HEK293 (cell line): ENCODE data around the gene PRCC.

Source experiments
- CTCF ChIA-PET: fragments of 350-600 bp; formaldehyde crosslinking; extraction: SDS; loops from one replicate; lab custom pipeline; 2021; ENCODE audit warnings: antibody characterized with exemption; lab: Yijun Ruan, JAX
- POLR2A ChIA-PET: fragments of 300-600 bp; formaldehyde crosslinking; extraction: SDS; loops from one replicate; lab custom pipeline; 2020; ENCODE audit warnings: antibody characterized with exemption, inconsistent platforms; lab: Yijun Ruan, JAX
- H3K27ac ChIP-seq: fragments of 200-500 bp; sonication (Bioruptor generic); 2 replicates; pipeline ENCODE4 v1.5.1; 2014; ENCODE audit warnings: low read depth, low read length, control low read depth, inconsistent platforms; ENCODE audit errors: extremely low read depth
- H3K36me3 ChIP-seq, 2 experiments: fragments of 200-500 bp in 1 of 2; sonication (Bioruptor generic) in 1 of 2; 1 replicate in 1 of 2; 2 replicates in 1 of 2; pipeline ENCODE4 v1.5.1; 2014 to 2017; ENCODE audit warnings: inconsistent platforms in 2 of 2, low read length in 2 of 2; ENCODE audit not compliant: control insufficient read depth in 2 of 2, insufficient read depth in 1 of 2
- H3K4me1 ChIP-seq: fragments of 200-500 bp; sonication (Bioruptor generic); 2 replicates; pipeline ENCODE4 v1.5.1; 2014; ENCODE audit warnings: mild to moderate bottlenecking, low read length, inconsistent platforms; ENCODE audit not compliant: control insufficient read depth, insufficient read depth
- H3K4me3 ChIP-seq: 2 replicates; pipeline ENCODE4 v1.5.1; 2011; ENCODE audit warnings: low read depth, mild to moderate bottlenecking, control low read depth, low read length, moderate library complexity
- H3K9me3 ChIP-seq: fragments of 200-500 bp; sonication (Bioruptor generic); 2 replicates; pipeline ENCODE4 v1.5.1; 2014; ENCODE audit warnings: low read depth, low read length, inconsistent platforms; ENCODE audit not compliant: control insufficient read depth, insufficient read depth
- PRDM4 ChIP-seq: fragments of 450-650 bp; formaldehyde crosslinking; IDR thresholded peaks from 2 replicates; pipeline ENCODE4 v1.5.1; 2017; ENCODE audit warnings: missing biosample characterization, missing genetic modification characterization
- WT1 ChIP-seq: fragments of 450-650 bp; formaldehyde crosslinking; IDR thresholded peaks from 2 replicates; pipeline ENCODE4 v1.5.1; 2016; ENCODE audit warnings: missing biosample characterization, missing genetic modification characterization
- ZBTB11 ChIP-seq: fragments of 450-650 bp; formaldehyde crosslinking; conservative IDR thresholded peaks from 2 replicates; pipeline ENCODE4 v1.5.1; 2016; ENCODE audit warnings: low read depth, missing biosample characterization, missing genetic modification characterization
- ZBTB17 ChIP-seq: fragments of 450-650 bp; formaldehyde crosslinking; IDR thresholded peaks from 2 replicates; pipeline ENCODE4 v1.5.1; 2016; ENCODE audit warnings: missing biosample characterization, missing genetic modification characterization
- ZFP3 ChIP-seq: fragments of 450-650 bp; formaldehyde crosslinking; IDR thresholded peaks from 2 replicates; pipeline ENCODE4 v1.5.1; 2016; ENCODE audit warnings: low read depth, missing biosample characterization, missing genetic modification characterization
- ZNF16 ChIP-seq: fragments of 450-650 bp; formaldehyde crosslinking; IDR thresholded peaks from 2 replicates; pipeline ENCODE4 v1.5.1; 2016; ENCODE audit warnings: low read depth, missing biosample characterization, missing genetic modification characterization
- ZNF324 ChIP-seq: fragments of 450-650 bp; formaldehyde crosslinking; IDR thresholded peaks from 2 replicates; pipeline ENCODE4 v1.5.1; 2016; ENCODE audit warnings: missing biosample characterization, missing genetic modification characterization
- ZNF394 ChIP-seq: fragments of 450-650 bp; formaldehyde crosslinking; IDR thresholded peaks from 2 replicates; pipeline ENCODE4 v1.5.1; 2016; ENCODE audit warnings: missing biosample characterization, missing genetic modification characterization, mild to moderate bottlenecking, moderate library complexity, borderline replicate concordance
- ZNF473 ChIP-seq: fragments of 450-650 bp; formaldehyde crosslinking; IDR thresholded peaks from 2 replicates; pipeline ENCODE4 v1.5.1; 2017; ENCODE audit warnings: missing biosample characterization, missing genetic modification characterization
- ZNF488 ChIP-seq: fragments of 450-650 bp; formaldehyde crosslinking; IDR thresholded peaks from 2 replicates; pipeline ENCODE4 v1.5.1; 2016; ENCODE audit warnings: missing biosample characterization, missing genetic modification characterization
- ZNF530 ChIP-seq: fragments of 450-650 bp; formaldehyde crosslinking; IDR thresholded peaks from 2 replicates; pipeline ENCODE4 v1.5.1; 2016; ENCODE audit warnings: low read depth, missing biosample characterization, missing genetic modification characterization
- ZNF558 ChIP-seq: fragments of 450-650 bp; formaldehyde crosslinking; IDR thresholded peaks from 2 replicates; pipeline ENCODE4 v1.5.1; 2016; ENCODE audit warnings: missing biosample characterization, missing genetic modification characterization
- ZNF701 ChIP-seq: fragments of 450-650 bp; formaldehyde crosslinking; IDR thresholded peaks from 2 replicates; pipeline ENCODE4 v1.5.1; 2016; ENCODE audit warnings: missing biosample characterization, missing genetic modification characterization
- ZXDB ChIP-seq: fragments of 450-650 bp; formaldehyde crosslinking; IDR thresholded peaks from 2 replicates; pipeline ENCODE4 v1.5.1; 2016; ENCODE audit warnings: missing biosample characterization, missing genetic modification characterization
- TF ChIP-seq, protein P1 (sequence below): fragments of 450-650 bp; formaldehyde crosslinking; IDR thresholded peaks from 2 replicates; pipeline ENCODE4 v1.5.1; 2016; ENCODE audit warnings: missing biosample characterization, missing genetic modification characterization

The PRCC gene

DNA sequence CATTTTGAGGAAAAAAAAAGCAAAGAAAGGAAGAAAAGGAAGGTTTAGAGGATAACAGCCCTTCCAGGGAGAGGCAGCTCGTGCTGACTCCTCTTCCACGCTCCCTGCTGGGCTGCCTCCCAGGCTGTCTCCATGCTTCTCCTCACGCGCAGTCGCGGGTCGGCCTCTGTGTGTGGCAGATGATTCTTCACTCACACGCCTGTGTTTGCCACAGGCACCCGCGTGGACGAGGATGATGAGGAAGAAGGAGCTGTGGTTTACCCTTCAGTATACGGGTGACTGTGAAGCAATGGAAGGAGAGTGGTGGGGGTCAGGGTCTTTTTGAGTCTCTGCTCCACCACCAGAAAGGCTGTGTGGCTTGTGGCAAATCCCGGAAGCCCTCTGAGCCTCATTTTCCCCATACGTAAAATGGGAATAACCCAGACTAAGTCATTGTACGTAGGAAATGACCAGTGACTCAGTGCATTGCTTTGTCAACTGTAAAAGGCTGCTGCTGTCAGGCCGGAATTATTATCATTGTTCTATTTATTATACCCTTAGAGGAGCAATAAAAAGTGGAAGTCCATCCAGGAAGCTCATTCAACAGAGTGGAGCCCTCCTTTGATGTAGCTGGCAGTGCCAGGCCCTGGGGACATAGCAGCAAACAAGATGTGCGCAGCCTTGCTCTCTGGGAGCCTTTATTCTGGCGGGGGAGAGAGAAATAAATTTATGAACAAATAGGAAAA, 61.2 kb downstream of the PRCC start (continued):
- TF ChIP-seq ZBTB17 (tag by site-specific recombination): no peak

DNA sequence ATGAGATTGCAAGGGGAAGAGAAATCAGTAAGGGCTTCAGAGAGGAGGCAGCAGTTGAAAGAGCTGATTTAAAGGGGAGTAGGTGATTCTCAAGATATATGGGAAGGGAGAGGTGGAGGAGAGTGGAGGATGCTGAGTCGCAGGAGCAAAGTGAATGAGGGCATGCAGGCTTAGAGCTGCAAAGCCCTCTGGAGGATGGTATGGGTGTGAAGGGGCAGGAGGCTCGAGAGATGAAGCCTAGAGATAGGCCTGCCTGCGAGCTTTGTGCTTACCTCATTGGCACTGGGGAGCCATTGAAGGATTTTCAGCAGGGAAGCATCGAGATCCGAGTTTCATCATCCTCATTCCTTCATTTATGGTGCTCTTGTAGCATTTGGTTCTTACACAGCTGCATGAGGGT, 65.1 kb downstream of the PRCC start:
- CTCF ChIA-PET: interaction anchor here (0.6 to 2.6 kb wide), 4 partner anchors 9 to 174 kb away, joined by 4 to 8 read pairs (median 4); no protein-coding TSS in a partner anchor
- Histone ChIP-seq H3K4me1 (no peaks in the 10 kb centered on the region), H3K36me3 (no peaks in the 10 kb centered on the region), H3K27ac (no peak overlapping the region), H3K9me3 (no peaks in the 10 kb centered on the region), H3K4me3 (no peak overlapping the region)
- POLR2A ChIA-PET: no interaction called here
- TF ChIP-seq ZNF488 (tag by site-specific recombination) (no peak), ZBTB11 (tag by site-specific recombination) (no peak), ZNF473 (no peak), ZNF530 (no peak), PRDM4 (tag by site-specific recombination) (no peak)

DNA sequence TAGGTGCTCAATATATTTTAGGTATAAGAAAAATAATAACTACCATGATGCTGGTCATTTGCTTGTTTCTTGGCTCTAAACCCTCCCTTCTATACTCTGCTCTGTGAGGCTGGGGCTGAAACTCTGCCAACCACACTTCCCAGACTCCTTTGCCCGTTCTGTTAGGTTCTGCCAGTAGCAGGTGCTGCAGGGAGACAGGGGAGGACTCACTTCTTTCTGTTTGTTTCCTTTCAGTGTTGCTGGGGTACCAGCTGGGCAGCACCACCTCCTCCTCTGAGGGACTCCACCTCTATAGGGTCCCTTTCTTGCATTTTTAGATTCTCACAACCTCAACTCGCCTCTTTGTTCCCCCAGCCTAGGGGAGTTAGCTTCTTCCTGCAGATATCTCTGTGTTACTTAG, 66.3 kb downstream of the PRCC start:
- Histone ChIP-seq H3K4me3 (no peak overlapping the region), H3K36me3 (no peaks in the 10 kb centered on the region), H3K4me1 (no peaks in the 10 kb centered on the region), H3K9me3 (no peaks in the 10 kb centered on the region), H3K27ac (no peak overlapping the region)
- TF ChIP-seq ZNF324 (tag by site-specific recombination) (no peak), ZNF394 (tag by site-specific recombination) (no peak), WT1 (tag by site-specific recombination) (no peak), ZNF701 (tag by site-specific recombination) (no peak), ZNF16 (tag by site-specific recombination) (no peak), ZNF558 (tag by site-specific recombination) (no peak), ZXDB (tag by site-specific recombination) (no peak), ZFP3 (tag by site-specific recombination) (no peak)
- TF ChIP-seq, protein P1, sequence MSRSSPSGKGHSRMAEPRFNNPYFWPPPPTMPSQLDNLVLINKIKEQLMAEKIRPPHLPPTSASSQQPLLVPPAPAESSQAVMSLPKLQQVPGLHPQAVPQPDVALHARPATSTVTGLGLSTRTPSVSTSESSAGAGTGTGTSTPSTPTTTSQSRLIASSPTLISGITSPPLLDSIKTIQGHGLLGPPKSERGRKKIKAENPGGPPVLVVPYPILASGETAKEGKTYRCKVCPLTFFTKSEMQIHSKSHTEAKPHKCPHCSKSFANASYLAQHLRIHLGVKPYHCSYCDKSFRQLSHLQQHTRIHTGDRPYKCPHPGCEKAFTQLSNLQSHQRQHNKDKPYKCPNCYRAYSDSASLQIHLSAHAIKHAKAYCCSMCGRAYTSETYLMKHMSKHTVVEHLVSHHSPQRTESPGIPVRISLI (tag by site-specific recombination): no peak
- CTCF ChIA-PET: interaction anchor here (0.6 to 2.6 kb wide), 7 partner anchors 8 to 241 kb away, joined by 3 to 8 read pairs (median 4); no protein-coding TSS in a partner anchor
- POLR2A ChIA-PET: no interaction called here
